Measurements from ENCODE around the gene WDR72. TPM values are rescaled to one million over a fixed set of nuclear protein-coding genes. Genes with fewer than 3 reads are reported as not detected.
"Not testable (repeated sequence)": the region's sequence is repeated elsewhere in the genome, so short reads cannot be mapped to it uniquely, and the experiment has no call there.

The WDR72 gene
- total RNA-seq, result not detected

- Mint-ChIP-seq H3K4me1 (peaks cover 2% of the 10 kb centered on the region), H3K36me3 (no peaks in the 10 kb centered on the region), H3K27me3 (peaks cover 46% of the 10 kb centered on the region), H3K4me3 (no peak within 1 kb of the TSS), H3K27ac (no peak within 1 kb of the TSS), H3K9me3 (no peaks in the 10 kb centered on the region)
- DNase-seq, result peak; percentile 1
Measured at GRCh38 chr15:53759411-53759931, at the start of gene WDR72. TSS of gene WDR72 (minus strand) at chr15:53759663. CDS start at chr15:53733149, 26,514 bp downstream.

GRCh38 chr15:53808058-53808706, 48.7 kb upstream of the WDR72 start:
- Mint-ChIP-seq H3K27ac (no peak overlapping the region), H3K4me1 (no peaks in the 10 kb centered on the region), H3K4me3 (no peak overlapping the region), H3K36me3 (no peaks in the 10 kb centered on the region), H3K9me3 (no peaks in the 10 kb centered on the region), H3K27me3 (peaks cover 4% of the 10 kb centered on the region)
- no peak for DNase-seq

DNA sequence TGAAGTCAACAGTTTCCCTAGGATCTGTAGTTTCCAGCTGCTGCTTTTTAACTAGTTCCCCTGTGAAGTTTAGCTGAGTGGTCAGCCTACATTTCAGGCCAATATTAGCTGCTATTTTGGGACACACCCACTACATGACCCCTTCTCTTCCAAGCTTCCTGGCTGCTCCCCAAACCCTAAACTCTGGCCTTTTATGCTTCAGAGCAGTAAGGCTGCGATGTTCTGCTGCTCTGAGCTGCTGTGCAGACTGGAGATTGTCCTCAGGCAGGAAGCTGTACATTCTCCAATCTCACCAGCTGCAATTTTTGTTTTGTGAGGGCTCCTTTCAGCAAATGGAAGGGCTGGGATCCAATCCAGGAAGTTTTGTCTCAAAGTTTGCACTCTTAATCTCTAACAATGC, 48.0 kb upstream of the WDR72 start:
- DNase-seq, result no peak
- Mint-ChIP-seq H3K4me1 (no peaks in the 10 kb centered on the region), H3K27ac (no peak overlapping the region), H3K36me3 (no peaks in the 10 kb centered on the region), H3K4me3 (no peak overlapping the region), H3K27me3 (peaks cover 4% of the 10 kb centered on the region), H3K9me3 (no peaks in the 10 kb centered on the region)

GRCh38 chr15:53802672-53803071, 43.2 kb upstream of the WDR72 start:
- DNase-seq, result no peak
- Mint-ChIP-seq H3K4me1 (no peaks in the 10 kb centered on the region), H3K36me3 (no peaks in the 10 kb centered on the region), H3K4me3 (no peak overlapping the region), H3K27me3 (peaks cover 7% of the 10 kb centered on the region), H3K27ac (no peak overlapping the region), H3K9me3 (no peaks in the 10 kb centered on the region)

DNA sequence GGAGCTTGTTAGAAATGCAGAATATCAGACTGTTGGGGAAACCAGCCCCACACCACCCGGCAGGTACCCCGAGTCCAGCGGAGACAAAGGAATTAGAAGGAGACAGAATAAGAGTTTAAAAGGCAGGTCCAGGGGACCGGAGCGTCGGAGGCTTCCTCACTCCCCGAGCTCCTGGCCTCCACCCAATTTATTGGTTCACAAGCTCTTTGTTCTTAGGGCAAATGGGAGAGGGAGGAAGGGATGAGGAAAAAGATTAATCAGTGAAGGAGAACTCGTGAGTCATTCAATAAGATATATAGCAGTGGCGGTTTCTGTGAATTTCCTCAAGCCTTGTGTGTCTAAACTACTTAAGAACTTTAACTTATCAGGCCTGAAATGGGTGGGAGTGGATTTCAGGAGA, 32.1 kb upstream of the WDR72 start:
- no peak overlapping the region for H3K4me3 Mint-ChIP-seq
- no peaks in the 10 kb centered on the region for H3K4me1 Mint-ChIP-seq

DNA sequence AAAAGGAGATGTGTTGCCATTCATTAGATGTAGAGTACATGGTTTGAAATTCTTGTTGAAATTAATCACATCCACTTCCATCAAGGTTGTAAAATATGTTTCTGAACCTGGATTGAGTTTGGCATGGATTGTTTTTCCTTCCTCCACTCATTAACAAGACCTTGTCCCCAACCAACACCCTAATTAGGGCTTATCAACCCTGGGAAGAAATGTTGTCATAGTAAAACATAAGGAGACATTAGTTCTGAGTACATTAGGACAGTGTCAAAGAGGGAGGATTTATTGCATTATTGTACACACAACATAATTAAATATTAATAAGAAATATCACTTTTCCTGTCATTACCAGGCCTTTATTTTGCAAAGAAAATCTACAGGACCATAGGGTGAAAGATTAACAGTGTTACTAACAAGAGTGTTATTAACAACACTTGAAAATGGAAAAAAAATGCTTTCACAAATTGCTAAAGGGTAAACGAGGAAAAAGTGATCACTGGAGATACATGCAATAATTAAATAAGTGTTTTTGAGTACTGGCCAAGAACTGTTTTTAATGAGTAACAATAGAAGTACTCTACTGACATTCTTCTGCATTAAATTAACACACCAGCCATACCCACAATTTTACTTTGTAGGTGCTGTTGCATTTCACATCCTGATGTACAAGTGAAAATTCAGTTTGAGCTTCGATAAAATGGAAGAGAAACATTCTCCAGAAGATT, 30.4 kb upstream of the WDR72 start:
- no peak overlapping the region for H3K27ac Mint-ChIP-seq
- H3K9me3 Mint-ChIP-seq, result peaks cover 4% of the 10 kb centered on the region
- no peak overlapping the region for H3K4me3 Mint-ChIP-seq
- H3K27me3 Mint-ChIP-seq, result peaks cover 25% of the 10 kb centered on the region
- H3K36me3 Mint-ChIP-seq, result no peaks in the 10 kb centered on the region
- DNase-seq, result no peak
- no peaks in the 10 kb centered on the region for H3K4me1 Mint-ChIP-seq

More for the DNA sequence above, 32.1 kb upstream of the WDR72 start:
- Mint-ChIP-seq H3K27me3 (peaks cover 33% of the 10 kb centered on the region), H3K27ac (no peak overlapping the region), H3K9me3 (peaks cover 2% of the 10 kb centered on the region), H3K36me3 (no peaks in the 10 kb centered on the region)
- no peak for DNase-seq

DNA sequence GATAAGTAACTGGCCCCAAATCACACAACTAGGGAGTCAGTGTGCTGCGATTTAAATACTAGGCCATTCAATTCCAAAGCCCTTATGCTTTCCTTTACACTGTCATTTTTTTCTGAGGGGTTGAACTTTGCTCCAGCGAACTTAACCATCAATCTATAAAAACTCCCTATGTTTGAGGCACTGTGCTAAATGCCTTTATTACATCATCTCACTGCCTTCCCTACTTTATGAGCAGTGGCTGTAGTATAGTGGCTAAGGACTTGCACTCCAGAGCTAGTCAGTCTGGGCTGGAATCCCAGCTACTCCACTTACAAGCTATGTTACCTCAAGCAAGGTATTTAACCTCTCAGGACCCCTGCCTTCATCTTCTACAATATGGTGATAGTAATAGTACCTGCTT, 26.9 kb upstream of the WDR72 start:
- Mint-ChIP-seq H3K27ac (no peak overlapping the region), H3K4me3 (no peak overlapping the region), H3K9me3 (peaks cover 9% of the 10 kb centered on the region), H3K36me3 (no peaks in the 10 kb centered on the region), H3K4me1 (no peaks in the 10 kb centered on the region), H3K27me3 (peaks cover 8% of the 10 kb centered on the region)
- DNase-seq, result no peak

GRCh38 chr15:53785241-53785640, 25.8 kb upstream of the WDR72 start:
- H3K4me1 Mint-ChIP-seq, H3K27ac Mint-ChIP-seq, H3K36me3 Mint-ChIP-seq, H3K4me3 Mint-ChIP-seq, DNase-seq: not testable (repeated sequence)
- H3K27me3 Mint-ChIP-seq, result peaks cover 10% of the 10 kb centered on the region
- peaks cover 10% of the 10 kb centered on the region for H3K9me3 Mint-ChIP-seq

DNA sequence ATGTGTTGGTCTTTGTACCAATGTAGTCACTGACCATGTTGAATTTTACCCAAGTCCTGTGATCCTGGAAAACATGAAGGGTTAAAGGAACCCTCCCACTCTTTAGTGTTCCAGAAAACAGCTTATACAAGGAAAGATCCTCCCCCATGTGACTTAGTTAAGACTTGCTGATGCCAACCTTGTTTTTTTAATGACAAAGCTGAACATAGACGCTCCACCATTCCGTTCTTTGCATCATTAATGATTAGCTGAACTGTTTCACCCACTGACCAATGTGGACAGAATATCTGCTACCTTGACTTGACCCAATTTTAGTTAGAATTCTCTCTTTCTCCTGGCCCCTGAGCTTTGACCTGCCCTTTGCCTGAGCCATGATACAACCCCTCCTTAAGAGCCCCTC, 3.5 kb upstream of the WDR72 start:
- Mint-ChIP-seq H3K9me3 (no peaks in the 10 kb centered on the region), H3K36me3 (no peaks in the 10 kb centered on the region), H3K4me1 (peaks cover 2% of the 10 kb centered on the region), H3K27me3 (peaks cover 40% of the 10 kb centered on the region), H3K4me3 (no peak overlapping the region), H3K27ac (no peak overlapping the region)
- no peak for DNase-seq

DNA sequence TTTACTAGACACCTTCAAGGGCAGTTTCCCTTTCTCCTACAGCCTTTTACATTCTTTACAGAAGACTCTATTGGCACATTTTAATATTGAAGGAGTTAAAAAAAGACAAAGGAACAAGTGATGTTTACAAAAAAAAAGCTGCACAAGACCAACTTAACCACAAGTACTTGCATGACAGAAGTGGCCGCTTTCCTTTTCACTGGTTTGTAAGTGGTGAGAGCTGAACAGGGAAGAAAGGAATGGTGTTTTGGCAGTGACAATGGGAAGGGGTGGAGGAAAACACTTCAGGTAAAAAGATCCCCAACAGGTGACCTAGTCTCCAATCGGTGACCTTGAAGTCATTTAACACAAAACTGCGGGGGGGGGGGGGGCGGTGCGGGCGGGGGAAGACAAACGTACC, 1.1 kb downstream of the WDR72 start:
- no peaks in the 10 kb centered on the region for H3K9me3 Mint-ChIP-seq
- no peak overlapping the region for H3K4me3 Mint-ChIP-seq
- H3K4me1 Mint-ChIP-seq, result peaks cover 2% of the 10 kb centered on the region
- DNase-seq, result no peak
- no peak overlapping the region for H3K27ac Mint-ChIP-seq
- no peaks in the 10 kb centered on the region for H3K36me3 Mint-ChIP-seq
- peaks cover 45% of the 10 kb centered on the region for H3K27me3 Mint-ChIP-seq

DNA sequence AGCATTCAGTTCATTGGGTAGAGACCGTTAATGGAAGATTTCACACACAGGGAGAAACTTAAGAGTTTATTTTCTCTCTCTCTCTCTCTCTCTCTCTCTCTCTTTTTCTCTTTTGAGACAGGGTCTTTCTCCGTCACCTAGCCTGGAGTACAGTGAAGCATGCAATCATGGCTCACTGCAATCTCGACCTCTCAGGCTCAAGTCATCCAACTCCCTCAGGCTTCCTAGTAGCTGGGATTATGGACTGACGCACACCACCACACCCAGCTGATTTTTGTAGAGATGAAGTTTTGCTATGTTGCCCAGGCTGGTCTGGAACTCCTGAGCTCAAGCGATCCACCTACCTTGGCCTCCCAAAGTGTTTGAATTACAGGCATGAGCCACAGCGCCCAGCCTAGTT, 1.6 kb downstream of the WDR72 start:
- Mint-ChIP-seq H3K4me3 (no peak overlapping the region), H3K27ac (no peak overlapping the region), H3K4me1 (peaks cover 2% of the 10 kb centered on the region), H3K36me3 (no peaks in the 10 kb centered on the region), H3K27me3 (peaks cover 41% of the 10 kb centered on the region), H3K9me3 (no peaks in the 10 kb centered on the region)
- no peak for DNase-seq

- Mint-ChIP-seq H3K4me3 (no peak overlapping the region), H3K9me3 (no peaks in the 10 kb centered on the region), H3K27me3 (peaks cover 17% of the 10 kb centered on the region), H3K36me3 (no peaks in the 10 kb centered on the region), H3K4me1 (peaks cover 2% of the 10 kb centered on the region), H3K27ac (no peak overlapping the region)
- DNase-seq, result no peak
Measured at GRCh38 chr15:53753813-53754212, 5.7 kb downstream of the WDR72 start.

- DNase-seq, result no peak
- Mint-ChIP-seq H3K4me1 (no peaks in the 10 kb centered on the region), H3K9me3 (no peaks in the 10 kb centered on the region), H3K4me3 (no peak overlapping the region), H3K36me3 (no peaks in the 10 kb centered on the region), H3K27ac (no peak overlapping the region), H3K27me3 (peaks cover 5% of the 10 kb centered on the region)
Measured at GRCh38 chr15:53752406-53752805, 7.1 kb downstream of the WDR72 start.

- no peak overlapping the region for H3K27ac Mint-ChIP-seq
- H3K9me3 Mint-ChIP-seq, result no peaks in the 10 kb centered on the region
- H3K36me3 Mint-ChIP-seq, result no peaks in the 10 kb centered on the region
- DNase-seq, result no peak
- H3K4me1 Mint-ChIP-seq, result no peaks in the 10 kb centered on the region
- no peak overlapping the region for H3K4me3 Mint-ChIP-seq
- H3K27me3 Mint-ChIP-seq, result no peaks in the 10 kb centered on the region
Measured at GRCh38 chr15:53747501-53748068, 11.9 kb downstream of the WDR72 start.

GRCh38 chr15:53746101-53746500, 13.4 kb downstream of the WDR72 start:
- H3K36me3 Mint-ChIP-seq, result no peaks in the 10 kb centered on the region
- DNase-seq, result no peak
- H3K4me3 Mint-ChIP-seq, result no peak overlapping the region
- no peaks in the 10 kb centered on the region for H3K4me1 Mint-ChIP-seq
- H3K27me3 Mint-ChIP-seq, result no peaks in the 10 kb centered on the region
- no peak overlapping the region for H3K27ac Mint-ChIP-seq
- H3K9me3 Mint-ChIP-seq, result no peaks in the 10 kb centered on the region
